ENCODE results near the gene MCC.

GRCh38 chr5:113452941-113453340 is 35.3 kb downstream of the MCC start:
- no peak for TF ChIP-seq CTCF (IDR thresholded peaks at IDR 0.05)
- no peak for TF ChIP-seq POLR2A (IDR thresholded peaks at IDR 0.05)
